HL-60/S4 (cell line): ENCODE measurements around the gene TRIM65.

Experiments
- in situ Hi-C: fragments of 300-500 bp; cut with MboI; formaldehyde crosslinking; loops from 2 replicates; pipeline ENCODE4 v1.14.3; 2022; ENCODE audit warnings: low sequenced_read_pairs

TRIM65 gene, protein sequence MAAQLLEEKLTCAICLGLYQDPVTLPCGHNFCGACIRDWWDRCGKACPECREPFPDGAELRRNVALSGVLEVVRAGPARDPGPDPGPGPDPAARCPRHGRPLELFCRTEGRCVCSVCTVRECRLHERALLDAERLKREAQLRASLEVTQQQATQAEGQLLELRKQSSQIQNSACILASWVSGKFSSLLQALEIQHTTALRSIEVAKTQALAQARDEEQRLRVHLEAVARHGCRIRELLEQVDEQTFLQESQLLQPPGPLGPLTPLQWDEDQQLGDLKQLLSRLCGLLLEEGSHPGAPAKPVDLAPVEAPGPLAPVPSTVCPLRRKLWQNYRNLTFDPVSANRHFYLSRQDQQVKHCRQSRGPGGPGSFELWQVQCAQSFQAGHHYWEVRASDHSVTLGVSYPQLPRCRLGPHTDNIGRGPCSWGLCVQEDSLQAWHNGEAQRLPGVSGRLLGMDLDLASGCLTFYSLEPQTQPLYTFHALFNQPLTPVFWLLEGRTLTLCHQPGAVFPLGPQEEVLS

DNA sequence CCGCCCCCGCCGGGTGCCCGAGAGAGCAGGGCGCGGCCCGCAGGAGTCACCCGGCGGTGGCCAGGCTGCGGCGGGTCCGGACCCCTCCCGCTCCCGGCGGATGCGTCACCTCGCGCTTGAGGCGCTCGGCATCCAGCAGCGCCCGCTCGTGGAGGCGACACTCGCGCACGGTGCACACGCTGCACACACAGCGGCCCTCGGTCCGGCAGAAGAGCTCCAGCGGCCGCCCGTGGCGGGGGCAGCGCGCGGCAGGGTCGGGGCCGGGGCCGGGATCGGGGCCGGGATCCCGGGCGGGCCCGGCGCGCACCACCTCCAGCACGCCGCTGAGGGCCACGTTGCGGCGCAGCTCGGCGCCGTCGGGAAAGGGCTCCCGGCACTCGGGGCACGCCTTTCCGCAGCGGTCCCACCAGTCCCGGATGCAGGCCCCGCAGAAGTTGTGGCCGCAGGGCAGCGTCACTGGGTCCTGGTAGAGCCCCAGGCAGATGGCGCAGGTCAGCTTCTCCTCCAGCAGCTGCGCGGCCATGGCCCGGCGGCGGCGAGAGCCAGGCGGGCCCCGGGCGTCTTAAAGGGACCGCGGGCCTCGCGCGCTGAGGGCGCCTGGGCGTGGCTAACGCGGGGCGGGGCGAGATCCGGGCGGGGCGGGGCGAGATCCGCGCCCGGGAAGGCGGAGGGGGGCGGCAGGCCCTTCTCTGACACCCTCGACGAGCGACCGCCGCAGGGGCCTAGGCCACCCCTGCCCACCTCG is at the start of gene TRIM65:
Gene TRIM65 (minus strand): TSS at position 537 of the 745 bp plus-strand sequence. CDS start 14 bp downstream, at position 523.
- in situ Hi-C loops: no loop called here

DNA sequence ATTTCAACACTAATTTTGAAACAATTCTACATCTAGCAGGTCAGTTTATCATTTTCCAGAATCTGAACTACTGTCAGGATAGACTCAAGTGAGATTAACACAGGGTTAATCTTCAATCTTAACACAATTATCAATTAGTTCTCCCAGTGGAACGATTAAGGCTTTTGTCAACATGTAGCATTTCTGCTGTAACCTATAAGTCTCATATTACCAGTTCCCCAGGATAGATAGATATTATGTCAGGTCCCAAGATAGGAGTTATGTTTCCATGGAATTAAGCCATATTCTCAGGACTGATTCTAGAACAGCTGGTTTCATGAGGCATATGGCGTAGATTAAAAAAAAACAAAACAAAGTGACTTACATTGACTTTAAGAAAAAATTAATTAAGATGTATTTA is 48.5 kb upstream of the TRIM65 start:
- in situ Hi-C loops: no loop called here

- in situ Hi-C loops: no loop called here
These were observed 46.7 kb upstream of the TRIM65 start for GRCh38 chr17:75943491-75943890.

- in situ Hi-C loops: no loop called here
These were observed 45.7 kb upstream of the TRIM65 start for GRCh38 chr17:75942473-75942872.

DNA sequence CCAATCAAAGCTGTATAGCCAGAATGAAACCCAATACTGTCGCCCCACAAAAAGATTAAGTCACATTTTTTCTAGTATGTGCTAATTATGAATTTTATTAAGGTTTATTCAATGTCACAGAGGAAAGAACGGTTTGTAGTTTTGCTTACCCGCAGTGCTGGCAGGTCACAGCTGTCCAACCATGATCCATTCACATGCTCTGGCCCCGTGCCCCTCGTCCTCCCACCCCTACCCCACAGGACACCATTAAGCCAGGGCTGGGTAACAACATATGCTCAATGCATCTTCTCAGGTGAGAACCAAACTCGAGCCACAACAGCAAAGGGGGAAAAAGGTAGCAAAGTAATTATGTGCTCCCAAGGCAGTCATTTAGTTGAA is 44.7 kb upstream of the TRIM65 start:
- in situ Hi-C loops: no loop called here

DNA sequence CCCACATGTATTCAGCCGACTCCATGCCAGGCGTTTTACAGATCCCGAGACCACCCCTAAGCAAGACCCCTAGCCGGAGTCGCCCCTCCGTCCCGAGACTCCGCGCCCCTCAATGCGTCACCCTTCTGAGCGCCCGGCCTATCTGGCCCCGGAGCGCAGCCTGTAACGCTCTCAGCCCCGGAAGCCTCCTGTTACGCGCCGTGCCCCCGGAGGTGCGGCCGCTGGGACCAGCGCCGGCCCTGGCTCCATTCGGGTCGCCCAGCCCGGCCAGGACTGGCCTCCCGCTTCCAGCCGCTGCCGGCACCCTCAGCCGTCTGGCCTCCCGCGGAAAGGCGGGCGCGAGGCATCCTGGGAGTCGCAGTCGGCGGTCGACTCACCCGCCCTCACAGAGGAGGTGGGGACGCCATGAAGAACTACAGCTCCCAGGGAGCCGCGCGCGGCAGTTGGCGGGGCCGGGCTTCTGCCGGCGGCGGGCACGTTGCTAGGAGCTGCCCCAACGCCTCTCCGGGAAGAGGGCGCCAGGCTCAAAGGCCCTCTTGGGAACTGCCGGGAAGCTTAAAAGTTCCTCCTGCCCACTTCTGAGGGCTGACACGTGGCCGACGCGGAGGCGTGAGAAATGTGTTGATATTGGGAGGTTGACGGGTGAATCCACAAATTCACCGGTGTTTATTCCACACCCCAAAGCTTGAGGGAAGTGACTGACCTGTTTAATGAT is 44.1 kb upstream of the TRIM65 start, which contains the start of gene FBF1:
Gene FBF1 (minus strand): TSS at position 316 of the 715 bp plus-strand sequence. CDS start 2,893 bp downstream, outside the sequence.
- in situ Hi-C loops: no loop called here

- in situ Hi-C loops: no loop called here
These were observed 40.9 kb upstream of the TRIM65 start for GRCh38 chr17:75937652-75938051.

GRCh38 chr17:75933808-75934207 is 37.1 kb upstream of the TRIM65 start:
- in situ Hi-C loops: no loop called here

DNA sequence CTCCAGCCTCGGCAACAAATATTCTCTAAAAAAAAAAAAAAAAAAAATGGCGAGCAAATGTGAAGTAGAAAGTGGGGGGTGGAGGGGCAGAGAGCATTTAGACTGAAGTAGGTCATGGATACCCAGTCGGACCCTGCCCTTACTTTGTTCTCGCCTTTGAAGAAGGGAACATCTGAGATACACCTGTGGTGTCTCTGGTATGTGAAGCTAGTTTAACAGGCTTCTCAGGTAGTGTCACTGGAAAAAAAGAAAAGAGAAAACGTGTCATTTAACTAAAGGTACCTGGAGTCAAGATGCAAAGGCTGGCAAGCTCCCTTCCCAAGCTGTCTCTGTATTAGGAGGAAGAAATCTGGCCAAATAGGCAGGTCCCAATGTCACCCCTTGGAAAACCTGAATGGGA is 36.1 kb upstream of the TRIM65 start:
- in situ Hi-C loops: no loop called here

- in situ Hi-C loops: no loop called here
These were observed 34.3 kb upstream of the TRIM65 start for GRCh38 chr17:75931062-75931461.

DNA sequence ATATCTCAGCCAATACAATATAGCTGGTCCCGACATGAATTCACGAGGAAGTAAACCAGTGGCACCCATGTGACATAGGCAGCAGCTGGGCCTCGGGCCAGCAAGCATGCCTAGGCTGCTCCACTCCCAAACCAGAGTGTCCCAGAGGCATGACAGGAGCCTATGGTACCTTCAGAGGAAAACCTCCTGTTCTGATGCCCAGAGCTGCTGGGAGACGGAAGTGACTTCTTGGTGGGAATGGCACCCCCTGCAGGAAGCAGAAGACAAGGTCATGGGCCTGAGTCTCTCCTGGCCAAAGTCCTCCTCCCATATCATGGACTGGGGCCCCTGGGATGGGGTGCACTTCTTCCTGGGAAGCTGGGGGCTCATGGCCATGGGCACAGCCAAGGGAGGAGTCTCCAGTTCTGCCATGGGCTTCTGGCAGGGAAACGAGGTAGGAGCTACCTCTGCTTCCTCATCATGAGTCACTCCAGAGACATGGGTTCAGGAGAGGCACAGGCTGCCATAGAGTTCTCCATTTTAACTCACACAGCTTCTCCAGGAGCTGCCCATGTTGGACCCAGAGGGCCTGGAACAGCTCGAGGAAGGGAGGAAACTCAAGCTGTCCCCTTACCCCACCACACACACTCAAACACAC is 30.7 kb upstream of the TRIM65 start:
- in situ Hi-C loops: no loop called here

DNA sequence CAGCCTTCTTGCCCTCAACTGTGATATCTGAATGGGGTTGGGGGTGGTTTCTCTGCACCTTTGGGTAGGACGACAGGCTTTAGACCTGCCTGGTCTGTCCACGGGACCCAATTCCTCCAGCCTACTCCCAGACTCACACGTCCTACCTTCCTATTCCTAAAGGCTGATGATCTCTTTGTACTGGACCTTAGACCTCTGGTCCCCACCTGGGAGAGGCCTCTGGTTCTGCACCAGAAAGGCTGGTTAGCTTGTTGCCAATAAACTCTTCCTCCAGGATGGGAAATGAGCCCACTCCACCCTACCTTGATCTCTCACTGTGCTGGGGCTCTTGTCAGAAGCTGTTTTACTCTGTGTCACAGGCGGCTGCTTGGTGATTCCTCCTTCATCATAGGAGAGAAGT is 29.7 kb upstream of the TRIM65 start:
- in situ Hi-C loops: no loop called here

- in situ Hi-C loops: no loop called here
These were observed 29.2 kb upstream of the TRIM65 start for GRCh38 chr17:75925912-75926311.

DNA sequence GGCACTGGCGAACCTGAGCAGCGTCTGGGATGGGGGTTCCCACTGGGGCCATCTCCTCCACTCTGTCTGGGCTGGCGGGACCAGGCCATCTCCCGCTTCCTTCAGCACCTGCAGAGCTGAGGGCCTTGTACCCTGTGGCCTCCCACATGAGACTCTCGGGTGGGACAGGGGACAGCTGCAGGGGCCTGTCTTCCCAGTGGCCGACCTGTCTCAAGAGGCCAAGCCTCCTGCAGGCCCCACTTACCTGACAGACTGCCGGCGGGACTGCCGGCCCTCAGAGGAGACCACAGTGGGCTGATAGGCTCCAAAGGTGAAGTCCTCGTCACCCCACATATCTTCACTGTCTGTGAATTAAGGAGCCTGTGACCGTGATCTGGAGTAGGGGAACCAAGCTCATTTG is 28.4 kb upstream of the TRIM65 start:
- in situ Hi-C loops: no loop called here

- in situ Hi-C loops: loop anchor here (25.0 kb wide), 1 partner anchor 364 kb away; no protein-coding TSS in a partner anchor
These were observed 26.5 kb upstream of the TRIM65 start for GRCh38 chr17:75922963-75923874.

DNA sequence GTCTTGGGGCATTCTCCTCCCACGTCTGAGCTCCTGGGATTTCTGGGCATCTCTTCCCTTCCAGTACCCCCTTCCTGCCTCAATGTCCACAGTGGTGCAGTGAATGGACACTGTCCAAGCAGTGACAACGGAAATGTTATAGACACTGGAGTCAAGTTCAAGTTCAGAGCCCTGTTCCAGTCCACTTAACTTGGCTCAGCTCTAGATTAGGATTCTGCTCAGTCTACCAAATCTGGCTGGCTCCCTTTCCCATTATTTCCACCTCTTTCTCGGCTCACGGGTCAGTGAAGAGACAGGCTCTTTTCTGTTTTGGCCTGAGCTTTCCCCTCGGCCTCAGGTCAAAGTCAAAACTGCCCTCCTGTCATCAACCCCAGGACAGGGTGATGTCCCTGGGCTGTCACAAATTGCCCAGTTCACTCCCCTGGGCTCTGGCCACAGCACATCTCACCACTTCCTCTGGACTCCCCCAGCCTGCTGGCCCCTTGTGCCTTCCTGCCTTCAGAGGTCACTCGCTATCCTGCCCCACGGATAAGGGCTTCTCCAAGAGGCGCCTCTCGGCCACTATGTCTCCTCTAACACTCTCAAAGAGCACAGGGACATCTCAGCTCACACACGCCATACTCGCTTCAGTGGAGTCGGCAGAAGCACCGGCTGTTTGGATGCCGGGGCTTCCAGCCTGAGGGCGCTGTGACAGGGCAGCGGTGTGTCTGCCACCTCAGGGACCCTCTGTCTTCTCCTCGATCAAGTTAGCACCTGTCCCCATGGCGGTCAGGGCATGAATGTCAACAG is 25.6 kb upstream of the TRIM65 start:
- in situ Hi-C loops: loop anchor here (25.0 kb wide), 1 partner anchor 365 kb away; no protein-coding TSS in a partner anchor

GRCh38 chr17:75921596-75921995 is 24.8 kb upstream of the TRIM65 start:
- in situ Hi-C loops: loop anchor here (25.0 kb wide), 1 partner anchor 366 kb away; no protein-coding TSS in a partner anchor

DNA sequence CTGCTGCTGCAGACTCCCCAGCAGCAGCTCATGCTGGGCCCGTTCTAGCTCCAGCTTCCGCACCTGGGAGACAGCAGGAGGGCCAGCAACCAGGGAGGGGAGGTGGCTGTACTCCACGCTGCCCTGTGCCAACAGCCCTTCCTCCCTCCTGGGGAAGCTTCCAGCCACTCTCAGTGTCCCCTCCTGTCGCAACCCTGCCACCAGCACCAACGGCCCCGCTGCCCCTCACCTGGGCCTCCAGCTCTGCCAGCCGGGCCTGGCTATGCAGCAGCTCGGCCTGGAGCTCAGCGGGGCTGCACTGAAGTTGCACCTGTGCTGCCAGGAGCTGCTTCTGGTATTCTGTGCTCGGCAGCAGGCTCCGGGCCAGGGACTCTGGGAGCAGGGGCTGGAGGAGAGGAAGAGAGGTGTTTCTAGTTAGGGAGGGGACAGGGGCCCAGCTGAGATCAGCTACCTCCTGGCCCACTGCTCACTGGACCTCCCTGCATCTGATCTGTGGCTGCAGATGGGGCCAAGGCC is 23.4 kb upstream of the TRIM65 start:
- in situ Hi-C loops: loop anchor here (25.0 kb wide), 1 partner anchor 367 kb away; no protein-coding TSS in a partner anchor
